ENCODE results near the gene RFX7. TPM values are rescaled to one million over a fixed set of nuclear protein-coding genes. Genes with fewer than 3 reads are reported as not detected.
"Not testable (repeated sequence)": the region's sequence is repeated elsewhere in the genome, so short reads cannot be mapped to it uniquely, and the experiment has no call there.

The RFX7 gene
- total RNA-seq, 1 experiment from 2014 or later = 3.5 TPM

DNA sequence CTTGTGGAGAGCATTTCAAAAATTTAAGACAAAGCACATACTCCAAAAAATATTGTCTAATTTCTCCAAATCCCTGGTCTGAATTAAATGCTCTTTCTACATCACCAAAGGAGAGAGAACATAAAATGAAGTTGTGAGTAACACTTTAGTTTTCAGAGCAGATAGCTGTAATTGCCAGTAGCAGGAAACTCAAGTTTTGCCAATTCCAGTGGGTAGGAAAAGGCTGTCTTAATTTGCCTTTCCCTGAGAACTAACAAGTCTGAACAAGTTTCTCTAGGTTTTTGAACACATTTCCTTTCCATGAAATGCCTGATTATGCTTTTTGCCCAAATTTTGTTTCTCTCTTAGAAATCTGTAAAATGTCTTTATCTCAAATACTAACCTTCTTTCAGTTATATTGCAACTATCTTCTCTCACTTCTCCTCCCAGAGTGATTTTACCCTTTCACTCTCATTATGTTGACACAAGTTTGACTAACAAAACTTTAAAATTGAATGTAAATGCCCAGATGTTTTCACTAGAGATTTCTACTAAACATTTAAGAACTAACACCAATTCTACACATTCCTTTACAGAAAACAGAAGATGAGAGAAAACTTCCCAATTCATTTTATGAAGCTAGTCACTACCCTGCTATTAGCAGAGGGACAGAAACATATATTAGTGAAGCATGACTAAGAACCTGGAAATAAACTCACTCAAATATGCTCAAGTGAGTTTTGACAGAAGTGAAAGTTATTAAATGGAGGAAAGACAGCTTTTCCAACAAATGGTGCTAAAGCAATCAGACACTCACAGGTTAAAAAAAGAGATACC is 38.4 kb downstream of the RFX7 start:
- no peak for DNase-seq (ENCODE audit: low spot score)

DNA sequence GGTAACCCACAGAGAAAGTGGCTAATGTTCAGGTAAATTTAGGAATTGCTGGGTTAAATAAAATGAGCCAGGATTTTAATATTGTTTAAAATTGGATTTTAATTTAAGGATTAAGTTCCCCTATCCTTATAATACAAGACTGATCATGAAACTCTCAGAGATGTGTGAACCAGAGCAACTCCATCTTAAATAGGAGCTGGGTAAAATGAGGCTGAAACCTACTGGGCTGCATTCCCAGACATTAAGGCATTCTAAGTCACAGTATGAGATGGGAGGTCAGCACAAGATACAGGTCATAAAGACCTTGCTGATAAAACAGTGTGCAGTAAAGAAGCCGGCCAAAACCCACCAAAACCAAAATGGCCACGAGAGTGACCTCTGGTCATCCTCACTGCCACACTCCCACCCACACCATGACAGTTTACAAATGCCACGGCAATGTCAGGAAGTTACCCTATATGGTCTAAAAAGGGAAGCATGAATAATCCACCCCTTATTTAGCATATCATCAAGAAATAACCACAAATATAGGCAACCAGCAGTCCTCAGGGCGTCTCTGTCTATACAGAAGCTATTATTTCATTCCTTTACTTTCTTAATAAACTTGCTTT is 40.3 kb downstream of the RFX7 start:
- DNase-seq (ENCODE audit: low spot score) = not testable (repeated sequence)

DNA sequence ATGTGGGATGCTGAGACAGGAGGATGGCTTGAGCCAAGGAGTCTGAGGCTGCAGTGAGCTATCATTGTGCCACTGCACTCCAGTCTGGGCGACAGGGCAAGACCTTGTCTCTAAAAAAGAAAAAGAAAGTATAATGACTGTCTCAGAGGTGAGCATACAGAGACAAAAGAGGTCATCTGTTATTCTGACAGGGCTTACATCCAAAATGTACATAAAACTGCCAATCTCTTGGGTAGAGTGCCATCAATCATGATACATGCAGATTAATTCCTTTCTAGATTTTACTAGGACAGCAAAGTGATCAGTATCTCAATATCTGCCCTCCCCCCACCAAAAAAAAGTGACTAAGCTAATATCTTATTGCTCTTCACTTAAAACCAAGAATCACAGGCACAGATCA is 41.0 kb downstream of the RFX7 start:
- no peak for DNase-seq (ENCODE audit: low spot score)

DNA sequence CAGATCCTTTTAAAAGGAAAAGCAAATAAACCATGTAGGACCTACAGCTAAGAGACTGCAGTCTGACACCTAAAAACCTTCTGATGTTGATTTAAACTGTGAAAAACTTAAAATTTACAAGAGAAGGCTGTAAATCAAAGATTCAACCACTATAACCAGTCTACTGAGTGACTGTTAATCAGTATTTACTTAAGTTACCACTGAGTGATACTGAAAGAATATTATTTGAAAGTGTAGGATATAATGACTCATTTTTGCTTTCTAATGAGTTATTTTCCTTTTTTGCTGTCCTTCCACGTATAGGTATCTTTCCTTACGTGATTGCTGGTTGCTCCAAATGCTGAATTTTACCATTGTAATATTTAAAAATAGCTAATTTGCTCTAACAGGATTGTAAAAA is 44.6 kb downstream of the RFX7 start:
- DNase-seq (ENCODE audit: low spot score) = no peak

DNA sequence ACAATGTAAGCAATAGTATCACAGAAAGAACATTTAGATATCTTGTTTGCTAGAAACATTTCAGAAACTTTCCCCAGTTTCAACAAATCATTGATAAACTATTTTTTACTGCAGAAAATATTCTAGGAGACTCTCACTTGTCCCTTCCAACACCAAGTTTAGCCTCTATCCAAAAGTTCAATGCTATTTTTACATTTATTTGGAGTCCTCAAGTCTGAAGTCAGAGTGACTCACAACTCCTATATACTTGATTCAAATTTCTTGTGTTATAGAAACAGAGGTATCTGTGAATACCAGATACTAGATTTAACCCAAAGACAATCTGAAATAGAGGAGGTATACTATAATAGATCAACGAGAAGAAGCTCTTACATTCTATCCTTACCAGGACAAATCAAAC is 49.6 kb downstream of the RFX7 start:
- no peak for DNase-seq (ENCODE audit: low spot score)

DNA sequence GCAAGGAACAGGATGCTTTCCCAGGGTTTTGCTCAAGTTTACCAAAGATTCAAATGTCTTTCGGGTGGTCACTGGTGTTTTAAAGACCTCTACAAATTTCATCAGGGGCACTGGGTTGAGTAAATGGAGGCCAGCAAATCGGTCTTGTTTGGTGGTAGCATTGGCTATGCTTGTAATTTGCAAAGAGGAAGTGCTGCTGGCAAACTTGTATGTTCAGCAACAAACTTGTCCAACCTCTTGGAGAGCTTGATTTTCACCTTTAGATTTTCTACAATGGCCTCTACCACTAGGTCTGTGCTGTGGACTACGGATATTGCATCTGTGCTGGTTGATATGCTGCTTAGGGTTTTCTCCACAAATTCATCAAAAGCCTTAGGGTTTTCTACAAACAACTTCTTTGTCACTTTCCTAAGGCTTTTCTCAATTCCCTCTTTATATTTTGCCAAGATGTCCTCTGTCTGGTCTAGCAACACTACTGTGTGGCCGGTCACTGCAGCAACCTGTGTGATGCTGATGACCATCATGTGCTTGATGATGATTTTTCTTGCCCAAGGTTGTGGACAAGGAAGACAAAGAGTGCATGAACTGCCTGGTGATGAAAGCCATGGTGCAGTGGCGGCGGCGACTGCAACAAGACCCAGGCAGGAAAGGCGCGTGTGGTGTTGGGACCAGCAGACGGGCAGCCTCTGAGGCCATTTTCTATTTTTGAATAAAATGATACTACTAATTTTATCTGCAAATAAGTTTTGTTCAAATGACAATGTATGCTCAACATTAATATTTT is 50.8 kb downstream of the RFX7 start:
- DNase-seq (ENCODE audit: low spot score) = no peak

DNA sequence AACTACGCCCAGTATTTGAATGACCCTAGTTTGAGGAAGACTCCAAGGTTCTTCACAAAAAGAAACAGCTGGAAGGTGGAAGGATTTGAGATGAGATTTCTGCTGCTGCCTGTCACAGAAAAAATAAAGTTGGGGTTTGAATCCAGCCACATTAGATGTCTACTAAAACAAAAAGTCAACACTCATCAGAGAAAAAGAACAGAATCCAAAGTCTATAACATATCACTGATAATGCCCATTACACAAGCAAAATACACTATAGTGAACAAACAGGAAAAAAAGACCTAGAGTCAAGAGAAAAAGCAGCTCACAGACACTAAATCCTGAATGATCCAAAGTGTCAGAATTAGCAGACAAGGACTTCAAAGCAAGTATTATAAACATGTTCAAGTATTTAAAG is 56.0 kb downstream of the RFX7 start:
- DNase-seq (ENCODE audit: low spot score) = no peak

DNA sequence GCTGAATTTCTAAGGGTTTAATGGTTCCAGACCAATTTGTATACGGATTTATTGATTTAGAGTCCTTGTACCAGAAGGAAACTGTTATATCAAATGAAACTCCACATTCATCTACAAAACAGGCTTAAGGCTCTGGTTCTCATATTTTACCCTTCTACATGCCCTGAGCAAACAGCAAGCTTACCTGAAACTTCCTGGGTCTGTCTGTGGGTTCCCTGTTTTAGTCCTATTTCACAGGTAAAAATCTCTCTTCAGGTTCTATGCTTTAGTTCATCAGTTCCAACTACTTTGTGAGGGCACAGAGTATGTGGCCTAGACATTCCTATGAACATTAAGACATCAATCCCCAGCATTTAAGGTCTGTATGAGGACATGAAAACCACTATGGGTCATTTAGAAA is 57.7 kb downstream of the RFX7 start:
- no peak for DNase-seq (ENCODE audit: low spot score)

DNA sequence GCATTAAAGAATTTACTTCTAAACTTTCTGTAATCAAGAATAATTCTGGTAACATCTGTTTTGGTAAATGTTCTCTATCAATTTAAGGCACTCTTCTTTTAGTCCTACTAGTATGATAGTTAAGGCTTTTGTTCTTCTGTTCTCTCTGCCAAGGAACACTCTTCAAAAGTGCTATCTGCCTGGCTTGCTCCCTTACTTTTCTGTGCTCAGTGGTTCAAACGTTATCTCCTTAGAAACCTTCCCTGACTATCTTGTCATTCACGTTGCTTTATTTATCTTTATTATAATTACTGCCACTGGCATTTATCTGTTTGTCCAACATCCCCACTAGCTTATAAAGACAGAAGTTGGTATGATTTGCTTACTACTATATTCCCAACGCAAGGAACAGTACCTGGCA is 59.2 kb downstream of the RFX7 start:
- DNase-seq (ENCODE audit: low spot score) = no peak

DNA sequence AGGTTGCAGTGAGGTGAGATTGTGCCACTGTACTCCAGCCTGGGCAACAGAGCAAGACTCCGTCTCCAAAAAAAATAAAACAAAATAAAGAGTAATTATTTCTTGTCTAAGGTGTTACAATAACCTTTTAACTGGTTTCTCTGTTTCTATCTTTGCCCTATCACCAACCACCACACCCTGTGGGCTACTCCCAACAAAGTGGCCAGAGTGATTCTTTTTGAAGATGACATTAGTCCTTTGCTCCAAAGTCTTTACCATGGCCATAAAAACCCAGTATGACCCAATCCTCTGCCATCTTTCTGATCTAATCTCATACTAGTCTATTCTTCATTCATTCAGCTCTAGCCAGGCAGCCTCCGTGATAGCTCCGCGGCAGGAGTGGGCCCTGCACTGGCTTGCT is 62.8 kb downstream of the RFX7 start:
- DNase-seq (ENCODE audit: low spot score) = no peak

DNA sequence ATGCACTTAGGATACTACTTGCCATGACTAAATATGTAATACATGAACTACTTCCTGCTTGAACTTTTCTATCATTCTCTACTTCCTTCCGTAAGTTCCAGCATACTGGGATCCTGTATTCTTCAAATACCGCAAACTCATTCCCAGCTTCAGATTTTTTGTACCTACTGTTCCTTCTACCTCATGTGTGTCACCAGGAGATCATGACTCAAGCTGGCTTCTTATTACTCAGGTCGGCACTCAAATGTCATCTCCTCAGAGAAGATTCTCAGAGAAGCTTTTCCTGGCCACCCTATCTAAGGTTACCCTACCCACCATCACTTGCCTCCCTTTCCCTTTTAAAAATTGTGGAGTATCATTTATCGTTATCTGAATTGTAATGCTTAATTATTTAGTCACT is 66.7 kb downstream of the RFX7 start:
- no peak for DNase-seq (ENCODE audit: low spot score)

DNA sequence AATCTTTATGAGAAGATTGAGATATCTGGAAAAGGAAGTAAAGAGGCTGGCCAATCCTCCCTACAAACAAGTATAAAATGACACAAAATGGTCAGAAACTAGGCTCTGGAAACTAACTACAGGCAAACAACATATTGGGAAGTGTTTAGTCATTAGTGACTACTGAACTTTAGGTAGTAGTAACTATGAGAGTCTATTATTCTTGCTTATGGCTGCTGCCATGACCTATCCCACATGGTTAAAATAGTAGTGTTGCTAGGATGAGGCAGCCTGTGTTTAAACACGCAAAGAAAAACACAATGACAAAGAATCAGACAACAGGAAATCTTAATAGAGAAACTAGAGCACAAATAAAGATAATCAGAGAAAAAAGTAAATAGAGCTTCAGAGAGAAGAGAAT is 67.9 kb downstream of the RFX7 start:
- DNase-seq (ENCODE audit: low spot score) = no peak

DNA sequence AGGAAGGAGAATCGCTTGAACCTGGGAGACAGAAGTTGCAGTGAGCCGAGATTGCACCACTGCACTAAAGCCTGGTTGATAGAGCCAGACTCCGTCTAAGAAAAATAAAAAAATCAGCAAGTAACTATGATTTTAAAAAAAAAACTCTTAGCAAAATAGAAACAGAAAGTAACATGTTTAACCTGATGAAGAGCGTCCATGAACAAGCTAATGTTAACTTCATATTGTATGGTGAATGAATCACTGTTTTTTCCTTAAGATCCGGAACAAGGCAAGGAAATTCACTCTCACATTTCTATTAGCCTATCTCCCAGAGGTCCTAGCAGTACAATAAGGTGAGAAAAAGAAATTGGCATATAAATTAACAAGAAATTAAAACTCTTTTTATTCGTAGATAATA is 69.0 kb downstream of the RFX7 start:
- DNase-seq (ENCODE audit: low spot score) = no peak

DNA sequence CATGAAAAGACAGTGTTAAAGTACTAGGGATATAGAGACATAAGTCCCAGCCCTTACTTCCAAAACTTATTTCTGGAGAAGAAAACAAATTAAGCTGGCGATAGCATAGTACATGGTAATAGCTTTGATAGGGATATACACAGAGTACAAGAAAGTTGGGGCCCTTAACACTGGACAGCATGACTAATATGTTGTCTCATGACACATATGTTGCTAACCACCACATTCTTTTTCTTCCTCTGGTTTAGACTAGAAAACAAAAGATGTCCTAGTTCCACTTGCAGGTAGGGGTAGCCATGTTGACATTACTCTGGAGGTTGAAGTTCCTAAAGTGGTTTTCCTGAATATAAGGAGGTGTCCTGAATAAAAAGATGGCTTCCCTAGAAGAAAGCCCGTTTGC is 75.3 kb downstream of the RFX7 start:
- DNase-seq (ENCODE audit: low spot score) = no peak

DNA sequence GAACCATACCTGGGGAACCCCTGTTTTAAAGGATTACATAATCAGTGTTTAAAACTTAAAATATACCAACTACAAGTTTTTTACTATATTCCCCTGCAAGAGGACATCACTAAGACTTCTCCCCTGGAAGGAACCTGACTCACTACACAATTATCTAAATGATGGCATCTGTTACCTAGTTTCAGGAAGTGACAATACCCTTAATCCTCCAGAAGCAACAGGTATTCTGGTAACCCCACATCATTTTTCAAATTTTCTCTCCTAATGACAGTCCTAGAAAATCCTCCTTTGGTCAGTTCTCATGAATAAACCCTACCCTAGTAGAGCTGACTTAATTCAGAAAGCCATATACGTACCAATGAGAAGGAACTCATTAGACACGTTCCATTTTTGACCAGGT is 78.4 kb downstream of the RFX7 start:
- no peak for DNase-seq (ENCODE audit: low spot score)

DNA sequence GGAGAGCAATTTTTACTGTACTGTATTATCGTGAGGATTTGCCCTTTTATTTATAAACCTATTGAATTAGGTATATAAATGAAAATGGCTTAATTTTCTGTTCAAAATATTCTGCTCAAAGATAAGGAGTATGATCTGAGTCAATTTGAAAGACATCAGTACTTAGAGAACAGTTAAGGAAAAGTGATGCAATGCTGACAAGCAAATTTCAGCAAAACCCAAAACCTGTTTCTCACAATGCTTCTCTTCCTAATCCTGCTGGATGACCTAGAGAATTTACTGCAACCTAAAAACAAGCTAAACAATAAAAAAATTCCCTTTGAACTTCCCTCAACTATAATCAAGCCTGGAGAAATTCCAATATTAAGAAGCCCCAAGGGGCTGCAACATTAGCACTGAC is 82.7 kb downstream of the RFX7 start:
- no peak for DNase-seq (ENCODE audit: low spot score)

DNA sequence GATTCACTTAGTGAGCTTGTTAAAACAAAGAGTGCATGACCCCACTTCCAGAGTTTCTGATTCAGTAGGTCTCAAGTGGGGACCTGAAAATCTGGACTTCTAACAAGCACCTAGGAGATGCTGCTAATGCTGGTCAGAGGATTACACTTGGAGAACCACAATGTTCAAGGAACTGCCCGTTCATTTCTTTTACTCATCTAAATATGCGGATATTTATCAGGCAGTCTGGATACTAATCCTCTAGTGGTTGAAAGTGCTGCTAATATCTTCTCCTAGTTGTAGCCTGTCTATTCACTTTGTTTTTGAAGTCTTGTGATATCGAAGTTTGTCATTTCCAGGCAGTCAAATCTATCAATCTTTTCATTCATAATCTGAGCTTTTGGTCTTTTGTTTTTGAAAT is 86.8 kb downstream of the RFX7 start:
- no peak for DNase-seq (ENCODE audit: low spot score)

DNA sequence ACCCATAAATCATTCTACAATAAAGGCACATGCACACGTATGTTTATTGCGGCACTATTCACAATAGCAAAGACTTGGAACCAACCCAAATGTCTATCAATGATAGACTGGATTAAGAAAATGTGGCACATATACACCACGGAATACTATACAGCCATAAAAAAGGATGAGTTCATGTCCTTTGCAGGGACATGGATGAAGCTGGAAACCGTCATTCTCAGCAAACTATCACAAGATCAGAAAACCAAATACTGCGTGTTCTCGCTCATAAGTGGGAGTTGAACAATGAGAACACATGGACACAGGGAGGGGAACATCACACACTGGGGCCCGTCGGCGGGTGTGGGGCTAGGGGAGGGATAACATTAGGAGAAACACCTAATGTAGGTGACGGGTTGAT is 88.4 kb downstream of the RFX7 start:
- DNase-seq (ENCODE audit: low spot score) = not testable (repeated sequence)

DNA sequence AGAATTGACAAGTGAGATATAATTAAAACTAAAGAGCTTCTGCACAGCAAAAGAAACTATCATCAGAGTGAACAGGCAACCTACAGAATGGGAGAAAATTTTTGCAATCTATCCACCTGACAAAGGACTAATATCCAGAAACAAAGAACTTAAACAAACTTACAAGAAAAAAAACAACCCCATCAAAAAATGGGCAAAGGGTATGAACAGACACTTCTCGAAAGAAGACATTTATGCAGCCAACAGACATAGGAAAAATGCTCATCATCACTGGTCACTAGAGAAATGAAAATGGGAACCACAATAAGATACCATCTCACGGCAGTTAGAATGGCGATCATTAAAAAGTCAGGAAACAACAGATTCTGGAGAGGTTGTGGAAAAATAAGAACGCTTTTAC is 88.9 kb downstream of the RFX7 start:
- DNase-seq (ENCODE audit: low spot score) = not testable (repeated sequence)

DNA sequence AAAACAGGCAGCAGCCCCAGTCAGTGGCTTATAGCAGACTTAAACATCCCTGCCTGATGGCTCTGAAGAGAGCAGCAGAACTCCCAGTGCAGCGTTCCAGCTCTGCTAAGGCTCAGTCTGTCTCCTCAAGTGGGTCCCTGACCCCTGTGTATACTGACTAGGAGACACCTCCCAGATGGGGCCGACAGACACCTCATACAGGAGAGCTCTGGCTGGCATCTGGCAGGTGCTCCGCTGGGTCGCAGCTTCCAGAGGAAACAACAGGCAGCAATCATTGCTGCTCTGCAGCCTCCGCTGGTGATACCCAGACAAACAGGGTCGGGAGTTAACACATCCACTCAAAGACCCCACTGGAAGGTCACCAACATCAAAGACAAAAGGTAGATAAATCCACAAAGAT is 93.5 kb downstream of the RFX7 start:
- no peak for DNase-seq (ENCODE audit: low spot score)

DNA sequence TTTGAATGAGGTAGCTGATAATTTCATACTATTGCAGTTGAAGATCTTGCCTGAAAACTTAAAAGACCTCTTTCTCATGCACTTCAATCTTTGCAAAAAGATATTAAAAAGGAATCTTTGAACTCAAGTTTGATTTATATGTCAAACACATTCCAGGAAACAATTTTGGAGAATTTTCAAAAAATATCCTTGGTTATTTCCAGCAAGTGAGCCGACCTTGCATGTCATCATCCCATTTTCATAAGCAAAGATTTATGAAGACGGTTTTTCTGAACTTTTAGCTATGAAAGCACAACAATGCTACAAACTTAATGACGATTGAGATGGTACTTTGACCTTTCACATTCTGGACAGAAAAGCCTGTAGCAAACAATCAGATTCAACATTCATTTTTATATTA is 95.6 kb downstream of the RFX7 start:
- DNase-seq (ENCODE audit: low spot score) = no peak

DNA sequence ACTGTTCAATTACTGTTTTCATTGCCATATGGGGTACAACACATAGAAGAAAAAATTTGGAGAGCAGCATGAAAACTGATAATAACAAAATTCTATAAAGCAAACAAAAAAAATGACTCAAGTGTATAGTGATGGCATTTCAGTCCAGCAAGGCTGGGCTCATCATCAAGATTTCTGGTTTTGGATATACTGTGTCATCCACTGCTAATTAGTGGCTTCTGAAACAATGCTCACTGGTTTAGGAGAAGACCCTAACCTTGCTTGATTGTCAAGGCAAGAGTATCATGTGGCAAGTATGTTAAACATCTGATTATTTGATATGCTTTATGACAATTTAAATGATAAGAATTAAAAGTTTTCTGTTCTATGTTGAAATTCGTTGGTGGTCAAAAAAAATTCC is 96.9 kb downstream of the RFX7 start:
- DNase-seq (ENCODE audit: low spot score) = no peak

DNA sequence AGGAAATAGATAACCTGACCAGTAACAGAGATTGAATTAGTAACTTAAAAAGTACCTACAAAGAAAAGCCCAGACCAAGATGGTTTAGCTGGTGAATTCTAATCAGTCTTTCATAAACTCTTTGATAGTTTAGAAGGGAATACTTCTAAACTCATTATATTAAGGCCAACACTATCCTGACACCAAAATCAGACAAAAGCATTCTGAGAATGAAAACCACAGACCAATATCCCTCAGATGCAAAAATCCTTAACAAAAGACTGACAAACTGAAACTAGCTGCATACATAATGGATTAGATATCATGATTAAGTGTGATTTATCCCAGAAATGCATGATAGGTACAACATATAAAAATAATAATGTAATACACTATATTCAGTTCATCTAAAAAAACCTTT is 115.6 kb downstream of the RFX7 start:
- no peak for DNase-seq (ENCODE audit: low spot score)
